HEK293 (cell line): Measurements from ENCODE around the gene TSPAN9.

ENCODE experiments used
- MYNN ChIP-seq: fragments of 450-650 bp; formaldehyde crosslinking; IDR thresholded peaks from 2 replicates; pipeline ENCODE4 v1.5.1; 2016; ENCODE audit warnings: missing biosample characterization, missing genetic modification characterization, borderline replicate concordance
- SETDB1 ChIP-seq: IDR thresholded peaks from one replicate; pipeline ENCODE4 v1.6.1; 2017; ENCODE audit warnings: mild to moderate bottlenecking, low read length, moderate library complexity, mixed read lengths; ENCODE audit not compliant: insufficient read length
- ZBTB20 ChIP-seq: fragments of 450-650 bp; formaldehyde crosslinking; IDR thresholded peaks from 2 replicates; pipeline ENCODE4 v1.5.1; 2016; ENCODE audit warnings: missing biosample characterization, missing genetic modification characterization
- ZBTB21 ChIP-seq: fragments of 450-650 bp; formaldehyde crosslinking; IDR thresholded peaks from 2 replicates; pipeline ENCODE4 v1.5.1; 2017; ENCODE audit warnings: missing biosample characterization, missing genetic modification characterization
- ZNF48 ChIP-seq: fragments of 450-650 bp; formaldehyde crosslinking; IDR thresholded peaks from 2 replicates; pipeline ENCODE4 v1.5.1; 2016; ENCODE audit warnings: missing biosample characterization, missing genetic modification characterization
- ZNF530 ChIP-seq: fragments of 450-650 bp; formaldehyde crosslinking; IDR thresholded peaks from 2 replicates; pipeline ENCODE4 v1.5.1; 2016; ENCODE audit warnings: low read depth, missing biosample characterization, missing genetic modification characterization
- ZNF548 ChIP-seq: fragments of 450-650 bp; formaldehyde crosslinking; IDR thresholded peaks from 2 replicates; pipeline ENCODE4 v1.5.1; 2016; ENCODE audit warnings: missing biosample characterization, missing genetic modification characterization
- ZNF843 ChIP-seq: fragments of 450-650 bp; formaldehyde crosslinking; IDR thresholded peaks from 2 replicates; pipeline ENCODE4 v1.5.1; 2016; ENCODE audit warnings: missing biosample characterization, missing genetic modification characterization
- TF ChIP-seq, protein P1 (sequence below): fragments of 450-650 bp; formaldehyde crosslinking; IDR thresholded peaks from 2 replicates; pipeline ENCODE4 v1.5.1; 2016; ENCODE audit warnings: missing biosample characterization, missing genetic modification characterization

DNA sequence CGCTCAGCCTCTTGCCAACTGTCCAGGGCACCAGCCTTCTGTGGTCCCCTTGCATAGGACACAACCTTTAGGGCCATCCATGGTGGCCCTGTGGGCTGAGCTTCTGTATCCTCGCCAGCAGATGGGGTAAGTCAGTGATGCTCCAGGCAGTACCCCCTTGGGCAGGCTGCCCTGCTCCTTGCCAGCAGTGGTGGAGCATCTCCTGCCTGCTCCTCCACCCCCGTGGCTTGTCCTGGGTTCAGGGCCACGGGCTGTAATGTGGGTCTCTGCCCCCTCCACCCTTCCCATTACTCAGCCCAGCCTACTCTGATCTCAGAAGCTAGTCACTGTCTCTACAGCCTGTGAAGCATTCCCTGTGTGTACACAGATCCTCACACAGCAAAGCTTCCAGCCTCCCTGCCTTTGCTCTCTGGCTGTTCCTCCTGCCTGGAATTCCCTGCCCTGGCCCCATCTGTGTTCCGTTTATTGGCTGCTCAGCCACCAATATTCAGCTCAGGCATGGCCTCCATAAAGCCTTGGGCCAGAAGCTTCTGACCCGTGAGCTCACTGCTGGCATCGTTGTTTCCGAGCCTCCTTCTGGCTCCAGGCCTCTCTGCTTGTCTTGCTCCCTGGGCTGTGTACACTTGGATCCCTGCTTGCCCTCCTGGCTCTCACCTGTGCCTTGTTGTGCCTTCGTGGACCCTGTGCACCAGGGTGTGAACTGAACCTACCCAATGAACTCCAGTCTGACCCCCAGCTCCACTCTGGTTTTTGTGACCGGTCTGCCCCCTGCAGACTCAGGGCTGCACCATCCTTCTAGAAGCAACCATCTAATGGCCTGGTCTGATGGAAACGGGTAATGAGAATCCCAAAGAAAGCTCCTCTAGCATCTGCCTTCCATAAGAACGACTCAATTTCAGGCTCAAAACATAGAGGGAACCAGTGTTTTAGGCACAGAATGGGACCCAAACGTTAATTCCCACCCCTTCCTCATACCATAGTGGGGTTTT lies 236.8 kb downstream of the TSPAN9 start:
- TF ChIP-seq, protein P1, sequence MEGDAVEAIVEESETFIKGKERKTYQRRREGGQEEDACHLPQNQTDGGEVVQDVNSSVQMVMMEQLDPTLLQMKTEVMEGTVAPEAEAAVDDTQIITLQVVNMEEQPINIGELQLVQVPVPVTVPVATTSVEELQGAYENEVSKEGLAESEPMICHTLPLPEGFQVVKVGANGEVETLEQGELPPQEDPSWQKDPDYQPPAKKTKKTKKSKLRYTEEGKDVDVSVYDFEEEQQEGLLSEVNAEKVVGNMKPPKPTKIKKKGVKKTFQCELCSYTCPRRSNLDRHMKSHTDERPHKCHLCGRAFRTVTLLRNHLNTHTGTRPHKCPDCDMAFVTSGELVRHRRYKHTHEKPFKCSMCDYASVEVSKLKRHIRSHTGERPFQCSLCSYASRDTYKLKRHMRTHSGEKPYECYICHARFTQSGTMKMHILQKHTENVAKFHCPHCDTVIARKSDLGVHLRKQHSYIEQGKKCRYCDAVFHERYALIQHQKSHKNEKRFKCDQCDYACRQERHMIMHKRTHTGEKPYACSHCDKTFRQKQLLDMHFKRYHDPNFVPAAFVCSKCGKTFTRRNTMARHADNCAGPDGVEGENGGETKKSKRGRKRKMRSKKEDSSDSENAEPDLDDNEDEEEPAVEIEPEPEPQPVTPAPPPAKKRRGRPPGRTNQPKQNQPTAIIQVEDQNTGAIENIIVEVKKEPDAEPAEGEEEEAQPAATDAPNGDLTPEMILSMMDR (tag by site-specific recombination) = peak; percentile 20; the same call in 1 of the 2 replicates
- TF ChIP-seq ZNF530 (tag by site-specific recombination) (no peak), MYNN (tag by site-specific recombination) (no peak), ZNF843 (tag by site-specific recombination) (no peak), ZNF48 (tag by site-specific recombination) (no peak), SETDB1 (no peak), ZNF548 (tag by site-specific recombination) (no peak), ZBTB21 (tag by site-specific recombination) (no peak), ZBTB20 (no peak)
